HL-60 (cell line): Measurements from ENCODE around the gene MTPN.

ENCODE experiments used
- CTCF ChIP-seq: IDR thresholded peaks from one replicate; pipeline ENCODE4 v1.5.1; 2011; ENCODE audit warnings: low read length, control low read depth, inconsistent platforms; ENCODE audit not compliant: insufficient read depth
- REST ChIP-seq: IDR thresholded peaks from 2 replicates; pipeline ENCODE4 v1.6.1; 2012; ENCODE audit warnings: low read depth; ENCODE audit not compliant: insufficient replicate concordance

GRCh38 chr7:135894816-135895215, 82.3 kb downstream of the MTPN start:
- no peak for TF ChIP-seq CTCF
- no peak for TF ChIP-seq REST
